Ishikawa (cell line): ENCODE measurements around the gene DCTD.

Experiments
- CEBPB ChIP-seq: IDR thresholded peaks from 2 replicates; pipeline ENCODE4 v1.6.1; 2012
- CREB1 ChIP-seq: IDR thresholded peaks from 2 replicates; pipeline ENCODE4 v1.6.1; 2012; ENCODE audit warnings: low read depth
- NFIC ChIP-seq: IDR thresholded peaks from 2 replicates; pipeline ENCODE4 v1.6.1; 2012
- RAD21 ChIP-seq: IDR thresholded peaks from 2 replicates; pipeline ENCODE4 v1.6.1; 2012; ENCODE audit warnings: low read depth
- TAF1 ChIP-seq: IDR thresholded peaks from 2 replicates; pipeline ENCODE4 v1.6.1; 2012; ENCODE audit warnings: low read depth, mild to moderate bottlenecking
- TCF12 ChIP-seq: IDR thresholded peaks from 2 replicates; pipeline ENCODE4 v1.6.1; 2012; ENCODE audit warnings: low read depth
- TEAD4 ChIP-seq: IDR thresholded peaks from 2 replicates; pipeline ENCODE4 v1.6.1; 2012
- YY1 ChIP-seq: IDR thresholded peaks from 2 replicates; pipeline ENCODE4 v1.6.1; 2012; ENCODE audit warnings: low read depth
- TF ChIP-seq, protein P1 (sequence below): IDR thresholded peaks from 2 replicates; pipeline ENCODE4 v1.6.1; 2012
- TF ChIP-seq, protein P2 (sequence below): IDR thresholded peaks from 2 replicates; pipeline ENCODE4 v1.6.1; 2012; ENCODE audit warnings: low read depth, mild to moderate bottlenecking
- TF ChIP-seq, protein P3 (sequence below): IDR thresholded peaks from 2 replicates; pipeline ENCODE4 v1.6.1; 2012

DNA sequence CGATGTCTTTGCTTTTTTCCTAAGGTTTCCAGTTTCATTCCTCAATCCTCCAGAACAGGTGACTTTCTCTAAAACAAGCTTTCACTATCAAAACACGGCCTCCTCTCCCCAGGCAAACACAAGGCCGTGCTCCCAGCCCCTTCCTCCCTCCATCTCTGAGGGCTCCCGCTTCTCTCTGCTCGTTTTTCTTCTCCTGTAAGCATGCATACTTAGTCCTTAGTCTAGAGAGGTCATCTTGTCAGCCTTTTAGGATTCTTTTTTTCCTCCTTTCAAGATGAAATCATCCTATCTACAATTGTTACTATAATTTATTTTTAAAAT is 18.7 kb downstream of the DCTD start:
- no peak for TF ChIP-seq TEAD4
- TF ChIP-seq YY1, result no peak
- no peak for TF ChIP-seq NFIC
- TF ChIP-seq TAF1, result no peak
- TF ChIP-seq, protein P1, sequence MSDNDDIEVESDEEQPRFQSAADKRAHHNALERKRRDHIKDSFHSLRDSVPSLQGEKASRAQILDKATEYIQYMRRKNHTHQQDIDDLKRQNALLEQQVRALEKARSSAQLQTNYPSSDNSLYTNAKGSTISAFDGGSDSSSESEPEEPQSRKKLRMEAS, result no peak
- TF ChIP-seq RAD21, result no peak
- TF ChIP-seq, protein P2, sequence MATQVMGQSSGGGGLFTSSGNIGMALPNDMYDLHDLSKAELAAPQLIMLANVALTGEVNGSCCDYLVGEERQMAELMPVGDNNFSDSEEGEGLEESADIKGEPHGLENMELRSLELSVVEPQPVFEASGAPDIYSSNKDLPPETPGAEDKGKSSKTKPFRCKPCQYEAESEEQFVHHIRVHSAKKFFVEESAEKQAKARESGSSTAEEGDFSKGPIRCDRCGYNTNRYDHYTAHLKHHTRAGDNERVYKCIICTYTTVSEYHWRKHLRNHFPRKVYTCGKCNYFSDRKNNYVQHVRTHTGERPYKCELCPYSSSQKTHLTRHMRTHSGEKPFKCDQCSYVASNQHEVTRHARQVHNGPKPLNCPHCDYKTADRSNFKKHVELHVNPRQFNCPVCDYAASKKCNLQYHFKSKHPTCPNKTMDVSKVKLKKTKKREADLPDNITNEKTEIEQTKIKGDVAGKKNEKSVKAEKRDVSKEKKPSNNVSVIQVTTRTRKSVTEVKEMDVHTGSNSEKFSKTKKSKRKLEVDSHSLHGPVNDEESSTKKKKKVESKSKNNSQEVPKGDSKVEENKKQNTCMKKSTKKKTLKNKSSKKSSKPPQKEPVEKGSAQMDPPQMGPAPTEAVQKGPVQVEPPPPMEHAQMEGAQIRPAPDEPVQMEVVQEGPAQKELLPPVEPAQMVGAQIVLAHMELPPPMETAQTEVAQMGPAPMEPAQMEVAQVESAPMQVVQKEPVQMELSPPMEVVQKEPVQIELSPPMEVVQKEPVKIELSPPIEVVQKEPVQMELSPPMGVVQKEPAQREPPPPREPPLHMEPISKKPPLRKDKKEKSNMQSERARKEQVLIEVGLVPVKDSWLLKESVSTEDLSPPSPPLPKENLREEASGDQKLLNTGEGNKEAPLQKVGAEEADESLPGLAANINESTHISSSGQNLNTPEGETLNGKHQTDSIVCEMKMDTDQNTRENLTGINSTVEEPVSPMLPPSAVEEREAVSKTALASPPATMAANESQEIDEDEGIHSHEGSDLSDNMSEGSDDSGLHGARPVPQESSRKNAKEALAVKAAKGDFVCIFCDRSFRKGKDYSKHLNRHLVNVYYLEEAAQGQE, result no peak
- no peak for TF ChIP-seq CREB1
- TF ChIP-seq, protein P3, sequence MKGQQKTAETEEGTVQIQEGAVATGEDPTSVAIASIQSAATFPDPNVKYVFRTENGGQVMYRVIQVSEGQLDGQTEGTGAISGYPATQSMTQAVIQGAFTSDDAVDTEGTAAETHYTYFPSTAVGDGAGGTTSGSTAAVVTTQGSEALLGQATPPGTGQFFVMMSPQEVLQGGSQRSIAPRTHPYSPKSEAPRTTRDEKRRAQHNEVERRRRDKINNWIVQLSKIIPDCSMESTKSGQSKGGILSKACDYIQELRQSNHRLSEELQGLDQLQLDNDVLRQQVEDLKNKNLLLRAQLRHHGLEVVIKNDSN, result no peak
- TF ChIP-seq TCF12, result no peak
- no peak for TF ChIP-seq CEBPB
